Mesenchymal stem cell (in vitro differentiated cells and primary cell): ENCODE measurements around the gene SPATA2L.
A peak's percentile ranks its signal among the peaks of the same experiment; 100 is the strongest.

Source experiments
- DNase-seq: peaks from one replicate; pipeline ENCODE4 v3.0.0-alpha.2; 2013
- H2AFZ ChIP-seq: one replicate; pipeline ENCODE4 v1.6.1; 2013; ENCODE audit warnings: low read depth, mild to moderate bottlenecking, control low read depth, inconsistent platforms, low read length, moderate library complexity
- H2AK5ac ChIP-seq: 2 replicates; pipeline ENCODE4 v1.6.1; 2013; ENCODE audit warnings: low read length, moderate library complexity, mild to moderate bottlenecking, inconsistent platforms; ENCODE audit not compliant: severe bottlenecking
- H2BK120ac ChIP-seq: one replicate; pipeline ENCODE4 v1.6.1; 2013; ENCODE audit warnings: low read depth, mild to moderate bottlenecking, inconsistent platforms, low read length, moderate library complexity
- H2BK12ac ChIP-seq, 2 experiments: one replicate each; pipeline ENCODE4 v1.6.1; 2013; ENCODE audit warnings: inconsistent platforms in 2 of 2, low read length in 2 of 2, mild to moderate bottlenecking in 2 of 2, moderate library complexity in 2 of 2, control low read depth in 1 of 2
- H2BK15ac ChIP-seq: one replicate; pipeline ENCODE4 v1.6.1; 2013; ENCODE audit warnings: mild to moderate bottlenecking, low read depth, inconsistent platforms; ENCODE audit not compliant: poor library complexity, severe bottlenecking
- H2BK5ac ChIP-seq: 2 replicates; pipeline ENCODE4 v1.6.1; 2013; ENCODE audit warnings: low read depth, mild to moderate bottlenecking, low read length, control low read depth, inconsistent platforms; ENCODE audit not compliant: poor library complexity, severe bottlenecking
- H3K14ac ChIP-seq, 2 experiments: one replicate each; pipeline ENCODE4 v1.6.1; 2013; ENCODE audit warnings: inconsistent platforms in 2 of 2, low read length in 2 of 2, control low read depth in 1 of 2, mild to moderate bottlenecking in 1 of 2, moderate library complexity in 1 of 2
- H3K18ac ChIP-seq, 2 experiments: one replicate each; pipeline ENCODE4 v1.6.1; 2013; ENCODE audit warnings: inconsistent platforms in 2 of 2, low read length in 2 of 2, control low read depth in 1 of 2, low read depth in 1 of 2, mild to moderate bottlenecking in 1 of 2
- H3K23ac ChIP-seq, 2 experiments: one replicate each; pipeline ENCODE4 v1.6.1; 2013; ENCODE audit warnings: inconsistent platforms in 2 of 2, low read length in 2 of 2, mild to moderate bottlenecking in 2 of 2, moderate library complexity in 2 of 2, control low read depth in 1 of 2
- H3K27ac ChIP-seq: 2 replicates; pipeline ENCODE4 v1.5.1; 2013; ENCODE audit warnings: mild to moderate bottlenecking, moderate library complexity, low read length, control low read depth, inconsistent platforms; ENCODE audit not compliant: poor library complexity, severe bottlenecking
- H3K27me3 ChIP-seq, 2 experiments: 2 replicates each; pipeline versions ENCODE4 v1.6.1 to v1.7.0; 2013; ENCODE audit warnings: low read length in 2 of 2, mild to moderate bottlenecking in 2 of 2, moderate library complexity in 2 of 2, control low read depth in 1 of 2, inconsistent platforms in 1 of 2; ENCODE audit not compliant: control insufficient read depth in 1 of 2, insufficient read depth in 1 of 2
- H3K36me3 ChIP-seq, 2 experiments: 2 replicates each; pipeline versions ENCODE4 v1.6.1 to v1.7.0; 2013; ENCODE audit warnings: low read length in 2 of 2, control low read depth in 1 of 2, inconsistent platforms in 1 of 2, low read depth in 1 of 2, mild to moderate bottlenecking in 1 of 2; ENCODE audit not compliant: insufficient read depth in 2 of 2, control insufficient read depth in 1 of 2
- H3K4ac ChIP-seq, 2 experiments: one replicate each; pipeline ENCODE4 v1.6.1; 2013; ENCODE audit warnings: inconsistent platforms in 2 of 2, low read length in 2 of 2, mild to moderate bottlenecking in 2 of 2, moderate library complexity in 2 of 2, control low read depth in 1 of 2, low read depth in 1 of 2
- H3K4me1 ChIP-seq: 2 replicates; pipeline ENCODE4 v1.6.1; 2013; ENCODE audit warnings: low read depth, low read length, control low read depth; ENCODE audit not compliant: control insufficient read depth, insufficient read depth
- H3K4me2 ChIP-seq: 2 replicates; pipeline ENCODE4 v1.6.1; 2013; ENCODE audit warnings: low read length, mild to moderate bottlenecking, inconsistent platforms; ENCODE audit not compliant: poor library complexity, severe bottlenecking
- H3K4me3 ChIP-seq, 2 experiments: 2 replicates each; pipeline versions ENCODE4 v1.5.1 to v1.7.0; 2013; ENCODE audit warnings: low read length in 2 of 2, mild to moderate bottlenecking in 2 of 2, control low read depth in 1 of 2, low read depth in 1 of 2; ENCODE audit not compliant: insufficient read depth in 1 of 2
- H3K79me1 ChIP-seq: replicated peaks from 2 replicates; pipeline ENCODE4 v1.6.1; 2013; ENCODE audit warnings: mild to moderate bottlenecking, control low read depth, low read length, inconsistent platforms; ENCODE audit not compliant: poor library complexity, severe bottlenecking
- H3K9ac ChIP-seq: 2 replicates; pipeline ENCODE4 v1.7.0; 2013; ENCODE audit warnings: mild to moderate bottlenecking, low read length, moderate library complexity
- H3K9me3 ChIP-seq: 2 replicates; pipeline ENCODE4 v1.7.0; 2013; ENCODE audit warnings: mild to moderate bottlenecking, low read length; ENCODE audit not compliant: control insufficient read depth
- H4K8ac ChIP-seq: one replicate; pipeline ENCODE4 v1.6.1; 2013; ENCODE audit warnings: inconsistent platforms, mild to moderate bottlenecking, low read length, moderate library complexity
- H4K91ac ChIP-seq: one replicate; pipeline ENCODE4 v1.6.1; 2013; ENCODE audit warnings: mild to moderate bottlenecking, low read length, inconsistent platforms
- WGBS: methylation state at CpG from one replicate; pipeline ENCODE4 v1.1.7; 2013; ENCODE audit warnings: mixed read lengths; 5-methylcytosine and 5-hydroxymethylcytosine counted together

Gene SPATA2L

DNA sequence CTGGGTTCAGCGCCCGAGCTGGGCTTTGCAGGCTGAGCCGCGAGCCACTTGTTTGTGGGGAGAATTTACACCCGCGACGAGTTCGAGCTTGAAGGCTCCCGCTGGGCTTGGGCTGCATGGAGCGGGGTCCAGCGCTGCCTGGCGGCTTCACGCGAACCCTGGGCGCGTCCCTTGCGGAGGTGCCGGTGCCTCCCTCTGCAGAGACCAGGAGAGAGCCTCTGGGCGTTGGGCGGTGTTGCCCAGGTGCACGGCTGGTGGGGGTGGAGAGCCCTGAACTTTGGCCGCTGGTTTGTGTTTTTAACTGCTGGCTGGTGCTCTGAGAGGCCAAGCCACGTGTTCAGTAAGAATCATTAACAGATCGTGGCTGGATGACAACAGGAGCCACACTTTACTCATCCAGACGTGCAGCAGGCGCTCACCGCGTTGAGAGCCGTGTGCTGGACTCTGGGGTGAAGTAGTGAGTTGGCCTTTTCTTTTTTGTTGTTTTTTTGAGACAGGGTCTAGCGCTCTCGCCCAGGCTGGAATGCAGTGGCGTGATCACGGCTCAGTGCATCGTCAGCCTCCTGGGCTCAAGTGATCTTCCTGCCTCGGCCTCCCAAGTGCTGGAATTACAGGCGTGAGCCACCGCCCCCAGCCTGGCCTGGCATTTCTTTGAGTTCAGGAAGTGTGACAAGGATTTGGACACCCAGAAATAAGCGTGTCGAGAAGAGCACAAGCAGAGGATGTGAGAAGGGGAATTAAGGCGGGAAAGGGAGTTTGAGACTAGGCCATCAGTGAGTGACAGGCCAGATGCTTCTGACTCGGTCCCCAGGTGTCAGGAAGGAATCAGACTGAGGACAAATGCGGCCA is 14.2 kb downstream of the SPATA2L start:
- 21% methylated on average over 42 of the region's 42 CpGs for WGBS
- Histone ChIP-seq H2BK5ac (peak overlapping the region; percentile 98), H4K91ac (peak overlapping the region; percentile 90)

DNA sequence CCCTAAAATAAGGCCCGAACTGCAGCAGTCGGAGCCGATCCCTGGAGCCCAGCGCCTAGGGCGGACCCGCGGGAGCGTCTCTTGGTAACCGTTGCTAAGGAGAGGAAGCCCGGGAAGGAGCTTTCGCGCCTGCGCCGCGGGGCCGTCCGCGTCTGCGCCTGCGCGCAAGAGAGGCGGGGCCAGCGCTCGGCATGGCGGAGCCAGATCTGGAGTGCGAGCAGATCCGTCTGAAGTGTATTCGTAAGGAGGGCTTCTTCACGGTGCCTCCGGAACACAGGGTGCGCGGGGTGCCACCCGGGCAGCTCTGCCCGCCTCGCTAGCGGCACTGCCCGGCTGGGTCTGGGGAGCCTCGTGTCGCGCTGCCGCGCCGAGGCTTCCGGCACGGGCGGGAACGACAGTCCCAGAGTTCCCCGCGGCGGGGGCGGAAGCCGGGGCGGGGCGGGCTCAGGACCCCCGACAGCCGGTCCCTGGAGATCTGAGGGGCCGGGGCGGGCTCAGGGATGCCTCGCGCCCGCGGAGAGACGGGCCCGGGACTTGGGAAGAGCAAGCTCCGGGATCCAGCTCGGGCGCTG is 14.9 kb downstream of the SPATA2L start, which contains the start of gene CDK10:
CDK10 (plus strand) TSS at position 170 of the 572 bp plus-strand sequence; CDS start at position 192, 22 bp downstream.
- Histone ChIP-seq H2BK12ac (no peak within 1 kb of the TSS), H2AFZ (peak within 1 kb of the TSS; percentile 90), H2BK5ac (peak within 1 kb of the TSS; percentile 98), H4K91ac (peak within 1 kb of the TSS; percentile 97), H3K18ac (peak within 1 kb of the TSS; percentile 98 to 99), H3K23ac (peak within 1 kb of the TSS in 1 of 2 experiments; percentile 54), H2BK15ac (peak within 1 kb of the TSS; percentile 92), H2BK120ac (peak within 1 kb of the TSS; percentile 88), H2AK5ac (no peak within 1 kb of the TSS), H3K9ac (peak within 1 kb of the TSS; percentile 90), H3K4ac (peak within 1 kb of the TSS in 1 of 2 experiments; percentile 93), H3K27me3 (no peaks in the 10 kb centered on the region), H3K4me2 (peak within 1 kb of the TSS; percentile 87), H3K27ac (peak within 1 kb of the TSS; percentile 96), H3K79me1 (peaks cover 23% of the 10 kb centered on the region), H4K8ac (peak within 1 kb of the TSS; percentile 99), H3K4me1 (peaks cover 15% of the 10 kb centered on the region), H3K14ac (peak within 1 kb of the TSS in 1 of 2 experiments; percentile 87), H3K9me3 (no peaks in the 10 kb centered on the region), H3K36me3 (peaks cover 29 to 43% of the 10 kb centered on the region in 2 experiments), H3K4me3 (peak within 1 kb of the TSS; percentile 86 to 94)
- DNase-seq = peak; percentile 88
- WGBS = 1% methylated on average over 57 of the region's 67 CpGs

More for the DNA sequence above, 14.2 kb downstream of the SPATA2L start:
- DNase-seq = peak; percentile 68
- Histone ChIP-seq H3K4ac (peak overlapping the region in 1 of 2 experiments; percentile 12), H3K79me1 (peaks cover 28% of the 10 kb centered on the region), H3K14ac (no peak overlapping the region), H3K27ac (peak overlapping the region; percentile 96), H3K23ac (peak overlapping the region in 1 of 2 experiments; percentile 54), H3K9ac (peak overlapping the region; percentile 90), H3K4me1 (peaks cover 22% of the 10 kb centered on the region), H4K8ac (peak overlapping the region; percentile 27), H3K18ac (peak overlapping the region; percentile 85 to 99), H2BK12ac (peak overlapping the region in 1 of 2 experiments; percentile 21), H2AK5ac (peak overlapping the region; percentile 71), H3K4me3 (peak overlapping the region; percentile 86 to 94), H3K27me3 (no peaks in the 10 kb centered on the region), H3K36me3 (peaks cover 36 to 50% of the 10 kb centered on the region in 2 experiments), H3K9me3 (no peaks in the 10 kb centered on the region), H2BK120ac (peak overlapping the region; percentile 88), H3K4me2 (peak overlapping the region; percentile 87), H2AFZ (no peak overlapping the region), H2BK15ac (no peak overlapping the region)

DNA sequence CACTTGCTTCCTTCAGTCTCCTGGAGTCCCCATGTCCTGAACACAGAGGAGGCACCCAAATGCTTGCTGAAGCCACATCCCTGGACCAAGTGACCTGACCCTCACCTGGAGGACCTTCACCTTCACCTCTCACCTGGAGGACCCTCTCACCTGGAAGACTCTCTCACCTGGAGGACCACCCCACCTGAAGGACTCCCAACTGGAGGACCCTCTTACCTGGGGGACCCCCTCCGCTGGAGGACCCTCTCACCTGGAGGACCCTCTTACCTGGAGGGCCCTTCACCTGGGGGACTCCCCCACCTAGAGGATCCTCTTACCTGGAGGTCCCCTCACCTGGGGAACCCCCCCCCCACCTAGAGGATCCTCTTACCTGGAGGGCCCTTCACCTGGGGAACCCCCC is 15.6 kb downstream of the SPATA2L start:
- no peak overlapping the region for H4K8ac ChIP-seq
- DNase-seq = no peak
- H3K27ac ChIP-seq = no peak overlapping the region
- peaks cover 23 to 40% of the 10 kb centered on the region in 2 experiments for H3K36me3 ChIP-seq
- no peak overlapping the region for H3K9ac ChIP-seq
- no peak overlapping the region for H3K4me2 ChIP-seq
- peaks cover 19% of the 10 kb centered on the region for H3K79me1 ChIP-seq
- H2BK15ac ChIP-seq = no peak overlapping the region
- H3K27me3 ChIP-seq = no peaks in the 10 kb centered on the region
- H3K14ac ChIP-seq = no peak overlapping the region
- no peak overlapping the region for H2AK5ac ChIP-seq
- H2BK120ac ChIP-seq = no peak overlapping the region
- 100% methylated on average over 1 of the region's 1 CpG for WGBS
- no peak overlapping the region for H4K91ac ChIP-seq
- H3K4me1 ChIP-seq = peaks cover 14% of the 10 kb centered on the region
- H2AFZ ChIP-seq = no peak overlapping the region
- no peak overlapping the region for H3K4me3 ChIP-seq
- no peak overlapping the region for H3K4ac ChIP-seq
- no peak overlapping the region for H2BK5ac ChIP-seq
- no peaks in the 10 kb centered on the region for H3K9me3 ChIP-seq
- H3K18ac ChIP-seq = no peak overlapping the region
- H3K23ac ChIP-seq = no peak overlapping the region
- no peak overlapping the region for H2BK12ac ChIP-seq

DNA sequence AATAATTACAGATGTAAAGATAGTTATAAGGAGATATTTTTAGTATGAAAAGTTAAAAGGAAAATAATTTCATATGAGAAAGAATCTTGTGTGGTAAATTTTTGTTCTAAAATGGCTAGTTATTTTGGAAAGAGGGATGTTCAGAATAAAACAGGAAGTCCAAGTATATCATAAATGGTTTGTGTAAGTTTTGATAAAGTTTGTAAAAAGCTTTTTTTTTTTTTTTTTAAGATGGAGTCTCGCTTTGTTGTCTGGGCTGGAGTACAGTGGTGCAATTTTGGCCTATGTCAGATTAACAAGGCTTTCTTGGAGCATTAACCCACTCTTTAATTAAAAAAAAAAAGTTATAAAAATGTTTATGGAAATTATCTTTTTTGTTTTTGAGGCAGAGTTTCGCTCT is 23.2 kb downstream of the SPATA2L start:
- Histone ChIP-seq H3K4me3 (no peak overlapping the region), H3K9me3 (peaks cover 7% of the 10 kb centered on the region), H4K91ac (no peak overlapping the region), H3K23ac (no peak overlapping the region), H3K18ac (no peak overlapping the region), H3K27me3 (no peaks in the 10 kb centered on the region), H3K79me1 (peaks cover 2% of the 10 kb centered on the region), H2BK120ac (no peak overlapping the region), H2BK5ac (no peak overlapping the region), H3K14ac (no peak overlapping the region), H3K4me1 (no peaks in the 10 kb centered on the region), H3K9ac (no peak overlapping the region), H3K27ac (no peak overlapping the region), H3K4me2 (no peak overlapping the region), H2BK15ac (no peak overlapping the region), H2AFZ (no peak overlapping the region), H2BK12ac (no peak overlapping the region), H4K8ac (no peak overlapping the region), H3K4ac (no peak overlapping the region), H3K36me3 (peaks cover 4 to 16% of the 10 kb centered on the region in 2 experiments), H2AK5ac (no peak overlapping the region)
- no peak for DNase-seq
- WGBS = 95% methylated on average over 1 of the region's 2 CpGs
